Neural progenitor cell (in vitro differentiated cells): ENCODE results near the gene SPTBN1.

ENCODE experiments used
- CTCF ChIP-seq: fragments of 200-600 bp; sonication (generic); IDR thresholded peaks from 2 replicates; pipeline ENCODE4 v1.5.1; 2017; ENCODE audit warnings: antibody characterized with exemption, mild to moderate bottlenecking
- EZH2phosphoT487 ChIP-seq: fragments of 200-600 bp; sonication (generic); IDR thresholded peaks from 2 replicates; pipeline ENCODE4 v1.6.1; 2017; ENCODE audit warnings: antibody characterized with exemption

- no peak for TF ChIP-seq EZH2phosphoT487
- TF ChIP-seq CTCF, result no peak
These were observed 250.5 kb downstream of the SPTBN1 start for GRCh38 chr2:54706622-54707021.
